Neural cell (in vitro differentiated cells): Measurements from ENCODE around the gene ZDHHC16. TPM values are rescaled to one million over a fixed set of nuclear protein-coding genes. Genes with fewer than 3 reads are reported as not detected.

Experiments
- H2AFZ ChIP-seq: fragments of 200-600, 300-800 bp; sonication (generic), shearing (Covaris generic); 2 replicates; pipeline ENCODE4 v1.6.0; 2014; ENCODE audit warnings: low read depth, mild to moderate bottlenecking, antibody characterized with exemption, low read length, moderate library complexity
- H3F3A ChIP-seq: fragments of 200-600 bp; shearing (Covaris generic); 2 replicates; pipeline ENCODE4 v1.6.1; 2016; ENCODE audit warnings: mild to moderate bottlenecking, moderate library complexity, mixed read lengths, antibody characterized with exemption, low read length; ENCODE audit not compliant: insufficient read depth, poor library complexity, severe bottlenecking
- H3K27ac ChIP-seq: fragments of 200-600, 300-800 bp; sonication (generic), shearing (Covaris generic); 2 replicates; pipeline ENCODE4 v1.5.1; 2014; ENCODE audit warnings: mild to moderate bottlenecking, low read length, moderate library complexity
- H3K27me3 ChIP-seq: fragments of 300-800, 200-600 bp; sonication (generic), shearing (Covaris generic); 2 replicates; pipeline ENCODE4 v1.6.0; 2014; ENCODE audit warnings: mild to moderate bottlenecking, low read depth, low read length, moderate library complexity; ENCODE audit not compliant: insufficient read depth
- H3K36me3 ChIP-seq: fragments of 300-800, 200-600 bp; sonication (generic), shearing (Covaris generic); 2 replicates; pipeline ENCODE4 v1.5.1; 2014; ENCODE audit warnings: mild to moderate bottlenecking, antibody characterized with exemption, low read length, moderate library complexity; ENCODE audit not compliant: insufficient read depth
- H3K4me2 ChIP-seq: fragments of 300-800, 200-600 bp; sonication (generic), shearing (Covaris generic); 2 replicates; pipeline ENCODE4 v1.6.0; 2014; ENCODE audit warnings: mild to moderate bottlenecking, low read length
- H3K4me3 ChIP-seq: fragments of 300-800, 200-600 bp; sonication (generic), shearing (Covaris generic); 2 replicates; pipeline ENCODE4 v1.5.1; 2014; ENCODE audit warnings: mild to moderate bottlenecking, low read length, moderate library complexity
- H3K79me2 ChIP-seq: fragments of 200-600 bp; shearing (Covaris generic); replicated peaks from 2 replicates; pipeline ENCODE4 v1.6.0; 2014; ENCODE audit warnings: mild to moderate bottlenecking, low read length, moderate library complexity; ENCODE audit not compliant: insufficient read depth
- H3K9ac ChIP-seq: fragments of 300-800, 200-600 bp; sonication (generic), shearing (Covaris generic); 2 replicates; pipeline ENCODE4 v1.6.1; 2016; ENCODE audit warnings: mild to moderate bottlenecking, low read length, mixed read lengths
- H3K9me2 ChIP-seq: fragments of 200-600 bp; shearing (Covaris generic); 2 replicates; pipeline ENCODE4 v1.6.1; 2016; ENCODE audit warnings: mild to moderate bottlenecking, low read length, mixed read lengths; ENCODE audit not compliant: insufficient read depth
- H3K9me3 ChIP-seq: fragments of 200-600, 300-800 bp; sonication (generic), shearing (Covaris generic); 2 replicates; pipeline ENCODE4 v1.6.1; 2016; ENCODE audit warnings: mild to moderate bottlenecking, mixed run types, low read length, moderate library complexity, mixed read lengths
- H4K20me1 ChIP-seq: fragments of 200-600 bp; shearing (Covaris generic); 2 replicates; pipeline ENCODE4 v1.6.1; 2016; ENCODE audit warnings: mild to moderate bottlenecking, mixed run types; ENCODE audit not compliant: insufficient read depth
- CTCF ChIP-seq: fragments of 450-650 bp; IDR thresholded peaks from 2 replicates; pipeline ENCODE4 v1.5.1; 2014; ENCODE audit warnings: antibody characterized with exemption, mild to moderate bottlenecking, moderate library complexity; ENCODE audit not compliant: poor library complexity, severe bottlenecking
- EP300 ChIP-seq: fragments of 450-650 bp; conservative IDR thresholded peaks from 2 replicates; pipeline ENCODE4 v1.6.1; 2014; ENCODE audit warnings: antibody characterized with exemption, mild to moderate bottlenecking, moderate library complexity; ENCODE audit not compliant: poor library complexity, severe bottlenecking
- EZH2 ChIP-seq: fragments of 200-600, 300-800 bp; shearing (Covaris generic), sonication (generic); IDR thresholded peaks from 2 replicates; pipeline ENCODE4 v1.6.1; 2014; ENCODE audit warnings: antibody characterized with exemption, low read length, borderline replicate concordance, mild to moderate bottlenecking; ENCODE audit not compliant: insufficient read depth, poor library complexity, severe bottlenecking
- MXI1 ChIP-seq: fragments of 450-650 bp; conservative IDR thresholded peaks from 2 replicates; pipeline ENCODE4 v1.6.1; 2014; ENCODE audit warnings: antibody characterized with exemption, mild to moderate bottlenecking; ENCODE audit not compliant: poor library complexity, severe bottlenecking
- POLR2AphosphoS5 ChIP-seq: IDR thresholded peaks from 2 replicates; pipeline ENCODE4 v1.6.1; 2012
- RAD21 ChIP-seq: fragments of 450-650 bp; conservative IDR thresholded peaks from 2 replicates; pipeline ENCODE4 v1.6.1; 2014; ENCODE audit warnings: antibody characterized with exemption, mild to moderate bottlenecking, moderate library complexity
- REST ChIP-seq: IDR thresholded peaks from 2 replicates; pipeline ENCODE4 v1.6.1; 2012; ENCODE audit warnings: borderline replicate concordance
- SMC3 ChIP-seq: fragments of 450-650 bp; conservative IDR thresholded peaks from 2 replicates; pipeline ENCODE4 v1.6.1; 2014; ENCODE audit warnings: antibody characterized with exemption, mild to moderate bottlenecking, moderate library complexity; ENCODE audit not compliant: poor library complexity
- TAF1 ChIP-seq: IDR thresholded peaks from 2 replicates; pipeline ENCODE4 v1.6.1; 2012; ENCODE audit warnings: low read depth
- polyA plus RNA-seq: library from polyadenylated mRNA; depleted of rRNA; stranded (reverse); fragments of >200 nt; gene quantifications from 2 replicates; pipeline ENCODE4 v1.2.3, GENCODE V29; 2014

Gene ZDHHC16
- polyA plus RNA-seq, 1 donor from 2014 or later, result 34.3 TPM

GRCh38 chr10:97428572-97428981 lies 17.4 kb upstream of the ZDHHC16 start:
- H3K9me3 ChIP-seq, result no peaks in the 10 kb centered on the region
- H3K4me3 ChIP-seq, result peak overlapping the region; percentile 92
- H3K9ac ChIP-seq, result peak overlapping the region; percentile 30
- H3K4me2 ChIP-seq, result peak overlapping the region; percentile 95
- no peak for TF ChIP-seq TAF1
- TF ChIP-seq MXI1, result no peak
- TF ChIP-seq EZH2, result no peak
- no peaks in the 10 kb centered on the region for H3K27me3 ChIP-seq
- H3F3A ChIP-seq, result no peaks in the 10 kb centered on the region
- H3K9me2 ChIP-seq, result no peaks in the 10 kb centered on the region
- H3K79me2 ChIP-seq, result peaks cover 27% of the 10 kb centered on the region
- no peaks in the 10 kb centered on the region for H4K20me1 ChIP-seq
- H3K27ac ChIP-seq, result peak overlapping the region; percentile 24
- H3K36me3 ChIP-seq, result no peaks in the 10 kb centered on the region
- H2AFZ ChIP-seq, result no peak overlapping the region

- Histone ChIP-seq H4K20me1 (no peaks in the 10 kb centered on the region), H3K79me2 (peaks cover 6% of the 10 kb centered on the region), H3K36me3 (no peaks in the 10 kb centered on the region), H3K4me3 (no peak overlapping the region), H3K9ac (no peak overlapping the region), H3F3A (no peaks in the 10 kb centered on the region), H3K9me2 (no peaks in the 10 kb centered on the region), H3K4me2 (no peak overlapping the region), H3K9me3 (no peaks in the 10 kb centered on the region), H3K27ac (no peak overlapping the region), H3K27me3 (no peaks in the 10 kb centered on the region), H2AFZ (no peak overlapping the region)
- no peak for TF ChIP-seq MXI1
- TF ChIP-seq SMC3, result no peak
- TF ChIP-seq POLR2AphosphoS5, result no peak
- TF ChIP-seq EP300, result no peak
- no peak for TF ChIP-seq REST
- no peak for TF ChIP-seq TAF1
- no peak for TF ChIP-seq RAD21
- no peak for TF ChIP-seq CTCF
- no peak for TF ChIP-seq EZH2
Measured at GRCh38 chr10:97434055-97434454, 11.9 kb upstream of the ZDHHC16 start.

GRCh38 chr10:97434557-97434956 lies 11.4 kb upstream of the ZDHHC16 start:
- H2AFZ ChIP-seq, result no peak overlapping the region
- H3K27me3 ChIP-seq, result no peaks in the 10 kb centered on the region
- no peak overlapping the region for H3K27ac ChIP-seq

More at GRCh38 chr10:97434557-97434956, 11.4 kb upstream of the ZDHHC16 start:
- Histone ChIP-seq H3K36me3 (no peaks in the 10 kb centered on the region), H3K4me3 (no peak overlapping the region), H3F3A (no peaks in the 10 kb centered on the region), H3K9me2 (no peaks in the 10 kb centered on the region), H3K9me3 (no peaks in the 10 kb centered on the region), H3K9ac (no peak overlapping the region), H3K79me2 (peaks cover 4% of the 10 kb centered on the region), H3K4me2 (no peak overlapping the region), H4K20me1 (no peaks in the 10 kb centered on the region)
- no peak for TF ChIP-seq TAF1
- no peak for TF ChIP-seq REST
- TF ChIP-seq POLR2AphosphoS5, result no peak
- no peak for TF ChIP-seq EP300
- no peak for TF ChIP-seq RAD21
- no peak for TF ChIP-seq MXI1
- TF ChIP-seq EZH2, result no peak
- TF ChIP-seq SMC3, result no peak
- TF ChIP-seq CTCF, result no peak
